Bladder microvascular endothelial cell (primary cell): ENCODE measurements around the gene VAC14. TPM values are rescaled to one million over a fixed set of nuclear protein-coding genes. Genes with fewer than 3 reads are reported as not detected.

Experiments used
- total RNA-seq: library from RNA; depleted of rRNA; stranded (reverse); fragments of >200 nt; gene quantifications from 2 replicates; pipeline ENCODE4 v1.2.3, GENCODE V29; 2014

Gene VAC14
- total RNA-seq = 13.3 and 34.4 TPM in 2 replicates

GRCh38 chr16:70800781-70801480 is at the start of gene VAC14:
Gene VAC14 (minus strand): TSS chr16:70801158. CDS start chr16:70800900, 258 bp downstream.

GRCh38 chr16:70685938-70686375 is 115.0 kb downstream of the VAC14 start, which contains the start of gene MTSS2:
Gene MTSS2 (minus strand): TSS chr16:70686053. CDS start chr16:70685791, 262 bp downstream.

DNA sequence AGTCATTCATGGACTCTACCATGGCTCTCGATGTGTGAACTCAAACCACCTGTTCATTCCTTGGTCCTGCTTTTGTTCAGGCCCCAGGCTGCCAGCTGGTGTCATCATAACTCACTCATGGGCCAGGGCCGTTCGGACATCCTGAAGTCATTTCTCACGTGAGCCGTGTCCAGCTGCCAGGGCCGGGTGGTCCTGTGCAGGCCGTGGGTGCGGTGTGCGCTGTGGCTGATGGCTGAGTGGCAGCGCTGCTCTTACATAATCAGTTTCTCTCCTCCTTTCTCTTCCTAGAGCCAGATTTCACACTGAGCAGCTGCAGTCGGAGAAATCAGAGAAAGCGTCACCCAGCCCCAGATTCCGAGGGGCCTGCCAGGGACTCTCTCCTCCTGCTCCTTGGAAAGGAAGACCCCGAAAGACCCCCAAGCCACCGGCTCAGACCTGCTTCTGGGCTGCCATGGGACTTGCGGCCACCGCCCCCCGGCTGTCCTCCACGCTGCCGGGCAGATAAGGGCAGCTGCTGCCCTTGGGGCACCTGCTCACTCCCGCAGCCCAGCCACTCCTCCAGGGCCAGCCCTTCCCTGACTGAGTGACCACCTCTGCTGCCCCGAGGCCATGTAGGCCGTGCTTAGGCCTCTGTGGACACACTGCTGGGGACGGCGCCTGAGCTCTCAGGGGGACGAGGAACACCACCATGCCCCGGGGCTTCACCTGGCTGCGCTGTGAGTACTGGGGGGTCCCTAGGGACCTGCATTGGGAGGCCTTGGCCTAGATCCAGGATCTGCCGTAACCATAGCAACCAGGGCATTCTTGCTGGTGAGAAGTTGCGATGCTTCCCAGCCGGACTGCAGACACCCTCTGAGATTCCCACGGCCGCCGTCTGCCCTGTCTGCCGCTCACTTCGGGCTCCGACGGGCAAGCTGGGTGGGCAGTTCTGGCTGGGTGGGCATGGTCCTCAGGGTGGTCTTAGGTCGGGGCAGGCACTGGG is 154.4 kb downstream of the VAC14 start, which contains the start of gene IL34:
Gene IL34, plus strand, starts transcription at position 300 of the 982 bp plus-strand sequence. Its CDS starts 389 bp downstream, at position 689.

Other genes starting within 250 kb of the VAC14 start
- 1.3 and 14.3 TPM in 2 replicates for gene IL34, start 154.6 kb downstream of the VAC14 start, total RNA-seq
- 15.7 and 36.9 TPM in 2 replicates for gene MTSS2, start 115.1 kb downstream of the VAC14 start, total RNA-seq